Osteocyte (in vitro differentiated cells): Measurements from ENCODE around the gene TDRD12. TPM values are rescaled to one million over a fixed set of nuclear protein-coding genes. Genes with fewer than 3 reads are reported as not detected.

Experiments
- DNase-seq: peaks from one replicate; pipeline ENCODE4 v3.0.0; 2021; ENCODE audit warnings: mixed read lengths; ENCODE audit not compliant: unreplicated experiment; ENCODE audit errors: extremely low spot score
- H3K27ac Mint-ChIP-seq: one replicate; pipeline ENCODE4 v1.8.0; 2021; ENCODE audit warnings: mild to moderate bottlenecking, mixed read lengths; ENCODE audit not compliant: unreplicated experiment
- H3K27me3 Mint-ChIP-seq: one replicate; pipeline ENCODE4 v1.8.0; 2021; ENCODE audit warnings: mixed read lengths; ENCODE audit not compliant: unreplicated experiment
- H3K36me3 Mint-ChIP-seq: one replicate; pipeline ENCODE4 v1.8.0; 2021; ENCODE audit warnings: mixed read lengths; ENCODE audit not compliant: unreplicated experiment
- H3K4me1 Mint-ChIP-seq: one replicate; pipeline ENCODE4 v1.8.0; 2021; ENCODE audit warnings: mixed read lengths; ENCODE audit not compliant: unreplicated experiment
- H3K4me3 Mint-ChIP-seq: one replicate; pipeline ENCODE4 v1.8.0; 2021; ENCODE audit warnings: mild to moderate bottlenecking, moderate library complexity, mixed read lengths; ENCODE audit not compliant: unreplicated experiment
- H3K9me3 Mint-ChIP-seq: one replicate; pipeline ENCODE4 v1.8.0; 2021; ENCODE audit warnings: mixed read lengths; ENCODE audit not compliant: unreplicated experiment
- CTCF ChIP-seq: fragments of 200-600 bp; sonication (generic); IDR thresholded peaks from 2 replicates; pipeline ENCODE4 v1.5.0; 2021; ENCODE audit warnings: antibody characterized with exemption, mild to moderate bottlenecking, moderate library complexity
- total RNA-seq: library from RNA; stranded (reverse); gene quantifications from 2 replicates; pipeline ENCODE4 v1.2.1, GENCODE V29; 2021

The TDRD12 gene
- total RNA-seq, 1 donor from 2014 or later = 0.11 TPM

DNA sequence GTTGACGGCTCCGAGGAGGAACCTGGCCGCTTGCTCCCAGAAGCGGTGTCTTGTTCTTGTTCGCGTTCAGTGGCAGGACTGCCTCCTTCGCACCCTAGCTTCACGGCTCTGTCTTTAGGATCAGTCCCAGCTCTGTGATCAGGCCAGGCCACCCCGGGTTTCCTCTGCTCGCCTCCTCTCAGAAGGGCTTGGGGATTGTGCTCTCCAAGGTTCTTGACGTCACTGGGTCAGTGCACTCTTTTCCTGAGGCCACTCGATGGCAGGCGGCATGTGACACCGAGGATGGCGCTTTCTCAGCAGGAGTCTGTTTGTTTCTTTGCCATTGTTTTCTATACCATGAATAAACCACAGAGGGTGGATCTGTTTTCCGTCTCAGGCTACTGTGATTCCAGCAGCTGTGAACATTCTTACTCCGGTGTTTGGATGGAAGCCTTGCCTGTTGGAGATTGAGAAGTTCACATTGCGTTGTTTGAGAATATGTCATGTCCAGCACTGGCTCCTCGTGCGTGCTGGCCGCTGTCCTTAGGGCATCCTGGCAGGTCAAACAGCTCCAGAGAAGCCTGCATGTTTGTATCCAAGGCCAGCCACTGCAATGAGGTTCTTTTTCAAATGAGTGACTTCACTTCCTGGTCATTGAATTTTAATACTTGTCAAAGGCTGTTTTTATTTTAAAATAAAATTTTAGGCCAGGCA lies 105.5 kb downstream of the TDRD12 start:
- no peaks in the 10 kb centered on the region for H3K9me3 Mint-ChIP-seq
- DNase-seq = no peak
- no peak for TF ChIP-seq CTCF
- H3K27ac Mint-ChIP-seq = no peak overlapping the region
- H3K36me3 Mint-ChIP-seq = no peaks in the 10 kb centered on the region
- H3K4me3 Mint-ChIP-seq = no peak overlapping the region
- H3K4me1 Mint-ChIP-seq = no peaks in the 10 kb centered on the region
- H3K27me3 Mint-ChIP-seq = no peaks in the 10 kb centered on the region

DNA sequence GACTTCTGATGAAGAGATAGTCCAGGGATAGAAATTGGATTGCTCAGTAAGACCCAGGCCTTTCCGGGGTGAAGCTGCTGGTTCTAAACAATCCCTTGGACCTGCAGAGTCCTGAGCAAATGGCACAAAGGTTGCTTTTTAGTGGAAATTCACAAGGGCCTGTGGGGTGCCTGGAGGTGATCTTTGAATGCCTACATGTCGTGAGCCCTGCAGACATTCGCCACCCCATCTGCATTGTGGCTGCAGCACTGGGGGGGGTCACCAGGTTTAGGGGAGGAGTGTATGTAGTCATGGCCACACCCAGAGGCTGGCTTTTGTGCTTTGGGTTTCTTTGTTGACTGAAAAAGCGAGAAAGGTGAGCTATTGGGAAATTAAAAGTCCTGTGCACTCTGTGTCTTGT lies 108.6 kb downstream of the TDRD12 start:
- no peak overlapping the region for H3K4me3 Mint-ChIP-seq
- H3K27ac Mint-ChIP-seq = no peak overlapping the region
- no peaks in the 10 kb centered on the region for H3K4me1 Mint-ChIP-seq
- H3K27me3 Mint-ChIP-seq = no peaks in the 10 kb centered on the region
- H3K36me3 Mint-ChIP-seq = no peaks in the 10 kb centered on the region
- DNase-seq = no peak
- H3K9me3 Mint-ChIP-seq = no peaks in the 10 kb centered on the region
- no peak for TF ChIP-seq CTCF

- Mint-ChIP-seq H3K27me3 (no peaks in the 10 kb centered on the region), H3K4me1 (no peaks in the 10 kb centered on the region), H3K36me3 (no peaks in the 10 kb centered on the region), H3K27ac (no peak overlapping the region), H3K9me3 (no peaks in the 10 kb centered on the region), H3K4me3 (no peak overlapping the region)
- TF ChIP-seq CTCF = no peak
- no peak for DNase-seq
These were observed 109.2 kb downstream of the TDRD12 start for GRCh38 chr19:32828643-32829344.

- no peak overlapping the region for H3K27ac Mint-ChIP-seq
- H3K4me3 Mint-ChIP-seq = no peak overlapping the region
- no peaks in the 10 kb centered on the region for H3K36me3 Mint-ChIP-seq
- H3K4me1 Mint-ChIP-seq = no peaks in the 10 kb centered on the region
- no peaks in the 10 kb centered on the region for H3K27me3 Mint-ChIP-seq
- no peaks in the 10 kb centered on the region for H3K9me3 Mint-ChIP-seq
- DNase-seq = no peak
- no peak for TF ChIP-seq CTCF
These were observed 109.9 kb downstream of the TDRD12 start for GRCh38 chr19:32829345-32829896.
